RPMI8226 (cell line): ENCODE results near the gene FBN1.

Source experiments
- DNase-seq: peaks from one replicate; pipeline ENCODE4 v3.0.0-alpha.2; 2015

Gene FBN1

GRCh38 chr15:48650931-48651330, 5.4 kb upstream of the FBN1 start:
- no peak for DNase-seq

DNA sequence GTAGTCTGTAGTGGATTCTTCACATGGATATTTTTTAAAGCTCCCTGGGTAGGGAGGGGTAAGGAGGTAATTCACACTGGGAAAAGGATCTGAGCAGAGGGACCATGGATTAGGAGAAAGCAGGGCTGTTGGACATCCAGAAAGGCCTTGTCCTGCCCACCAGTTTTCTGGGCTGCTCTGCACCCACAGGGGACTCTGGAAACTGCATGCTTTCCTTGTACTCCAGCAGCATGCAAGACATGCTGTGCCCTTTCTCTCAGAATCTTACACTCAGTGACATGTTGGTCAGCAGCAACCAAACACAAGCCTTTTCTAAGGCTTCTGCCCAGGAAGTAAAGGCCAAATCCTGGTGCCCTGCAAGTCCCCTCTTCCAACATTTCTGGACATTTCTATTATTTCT, 2.5 kb upstream of the FBN1 start:
- no peak for DNase-seq

DNA sequence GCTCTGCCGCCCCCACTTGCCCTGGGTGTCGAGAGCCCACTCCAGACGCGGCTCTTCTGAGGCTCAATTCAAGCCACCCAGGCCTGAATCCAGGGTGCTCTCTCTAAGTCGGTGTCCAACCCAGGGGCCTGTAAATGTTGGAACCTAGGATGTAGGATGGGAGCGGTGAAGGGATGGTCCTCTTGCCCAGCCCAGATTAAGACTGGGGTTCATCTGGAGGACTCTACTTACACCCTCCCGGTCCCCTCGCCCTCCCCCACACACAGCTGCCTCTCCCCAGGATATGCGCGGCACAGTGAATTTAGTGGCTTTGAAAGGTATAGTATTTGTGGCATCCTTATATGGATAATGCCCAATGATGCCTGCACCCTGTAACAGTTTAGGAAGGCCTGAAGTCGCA, 822 bp upstream of the FBN1 start:
- no peak for DNase-seq

- no peak for DNase-seq
Measured at GRCh38 chr15:48644827-48645557, 517 bp downstream of the FBN1 start.

DNA sequence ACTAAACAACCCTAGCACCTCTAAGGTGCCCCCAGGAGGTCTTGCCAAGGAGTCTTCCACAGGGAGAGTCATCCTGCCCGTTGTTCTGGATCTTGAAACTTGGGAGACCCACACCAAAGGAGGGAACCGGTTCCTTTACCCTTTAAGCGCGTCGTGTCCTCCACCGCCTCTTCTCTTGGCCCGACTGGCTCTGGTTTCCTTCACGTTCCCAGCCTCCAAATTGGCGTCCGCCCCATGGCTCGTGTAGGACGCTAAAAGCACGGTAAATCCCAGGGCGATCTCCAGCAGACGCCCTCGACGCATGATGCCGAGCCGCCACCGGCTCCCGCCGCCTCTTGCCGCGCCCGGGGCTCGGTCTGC, 1.1 kb downstream of the FBN1 start:
- DNase-seq = no peak

DNA sequence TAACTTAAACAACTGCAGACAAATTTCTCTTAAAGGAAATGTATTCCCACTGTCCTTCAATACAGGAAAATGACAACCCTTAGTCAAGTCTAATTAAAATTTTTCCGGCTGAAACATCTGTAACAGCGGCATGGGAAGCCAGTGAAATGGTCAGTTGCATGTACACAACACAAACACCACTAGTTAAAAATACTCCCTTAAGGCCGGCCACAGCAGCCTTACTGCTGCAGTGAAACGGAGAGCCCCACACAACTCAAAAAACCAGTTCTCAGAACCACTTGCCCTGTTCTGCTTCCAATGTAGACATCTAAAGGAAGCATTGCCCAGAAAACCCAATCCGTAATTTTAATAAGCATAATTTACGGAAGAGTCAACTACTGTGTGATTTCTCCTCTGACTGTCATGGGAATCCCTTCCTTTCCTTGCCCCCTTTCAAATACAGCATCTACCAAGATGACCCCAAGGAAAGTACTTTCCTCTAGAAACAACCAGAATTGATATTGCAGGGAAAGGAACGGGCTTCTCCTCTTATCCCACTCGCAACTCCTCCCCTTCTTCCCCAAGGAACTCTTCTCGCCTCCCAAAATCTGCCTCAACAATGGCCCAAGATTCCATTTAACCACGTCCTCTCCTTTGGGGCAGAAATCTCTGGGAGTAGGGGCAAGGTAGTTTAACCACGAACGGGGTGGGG, 1.6 kb downstream of the FBN1 start:
- no peak for DNase-seq

GRCh38 chr15:48643206-48643605, 2.3 kb downstream of the FBN1 start:
- DNase-seq = no peak

- no peak for DNase-seq
Measured at GRCh38 chr15:48642795-48643194, 2.7 kb downstream of the FBN1 start.

GRCh38 chr15:48641416-48641815, 4.1 kb downstream of the FBN1 start:
- DNase-seq = peak; percentile 30

DNA sequence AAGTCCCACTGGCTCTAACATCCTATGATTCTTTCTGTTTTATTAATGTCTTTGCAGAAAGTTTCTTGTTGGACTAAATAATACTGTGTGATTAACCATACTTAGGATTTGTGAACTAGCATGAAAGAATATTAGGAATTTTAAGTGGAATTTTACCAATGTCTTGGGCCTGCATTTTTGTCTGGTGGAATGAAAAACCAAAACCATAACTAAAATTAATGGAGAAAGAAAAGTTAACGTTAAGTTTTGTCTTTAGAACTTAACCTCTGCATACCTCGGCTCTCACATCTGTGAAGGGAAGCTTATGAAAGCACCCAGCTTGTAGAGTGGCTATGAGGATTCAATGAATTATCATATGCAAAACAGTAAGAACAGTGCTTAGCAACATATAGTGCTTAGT, 6.5 kb downstream of the FBN1 start:
- DNase-seq = no peak

DNA sequence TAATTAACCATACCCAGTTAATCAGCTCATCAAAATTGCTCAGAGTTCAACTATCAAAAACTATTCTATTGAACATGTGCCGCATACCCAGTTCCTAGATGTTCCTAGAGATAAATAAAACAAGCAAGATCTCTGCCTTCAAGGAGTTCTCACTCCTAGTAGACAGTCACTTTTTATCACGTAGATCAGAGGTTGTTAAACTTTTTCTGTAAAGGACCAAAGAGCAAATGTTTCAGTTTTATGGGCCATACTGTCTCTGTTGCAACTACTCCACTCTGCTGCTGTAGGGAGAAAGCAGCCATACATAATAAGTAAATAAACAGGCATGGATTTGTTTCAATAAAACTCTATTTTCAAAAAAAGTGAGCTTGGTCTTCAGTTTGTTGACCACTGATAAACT, 7.9 kb downstream of the FBN1 start:
- DNase-seq = no peak

DNA sequence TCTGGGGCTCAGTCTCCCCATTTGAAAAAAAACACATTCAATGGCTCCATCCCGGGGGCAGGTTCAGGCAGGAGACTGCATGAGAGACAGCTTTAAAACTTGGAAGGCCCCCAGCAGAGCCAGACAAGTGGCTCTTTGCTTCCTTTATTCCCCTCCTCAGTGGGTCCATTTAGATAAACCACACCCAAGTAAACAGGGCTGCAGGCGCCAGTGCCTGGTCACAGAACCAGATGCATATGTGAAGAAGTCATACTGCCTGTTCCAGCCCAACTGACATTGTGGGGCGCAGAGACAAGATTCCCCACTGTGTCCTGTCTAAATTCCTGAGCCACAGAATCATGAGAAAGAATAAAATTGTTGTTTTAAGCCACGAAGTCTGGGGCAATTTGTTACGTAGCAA, 9.0 kb downstream of the FBN1 start:
- DNase-seq = no peak

DNA sequence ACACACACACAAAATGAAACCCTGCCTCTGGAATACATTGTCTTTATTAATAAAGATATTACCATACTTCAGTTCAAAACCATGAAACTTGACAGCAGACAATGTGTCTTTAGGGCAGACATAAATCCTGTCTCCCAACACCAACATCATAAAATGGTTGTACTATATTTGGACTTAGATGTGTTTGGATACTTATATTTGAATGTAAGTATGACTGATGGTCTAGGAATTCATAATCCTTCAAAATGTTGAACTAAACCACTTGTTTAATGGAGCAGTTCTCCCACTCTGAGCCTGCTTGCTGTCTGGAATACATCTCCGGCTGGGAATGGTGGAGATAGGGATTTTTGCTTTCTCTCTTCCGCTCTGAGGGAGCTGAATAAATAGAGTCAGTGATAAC, 10.6 kb downstream of the FBN1 start:
- DNase-seq = no peak

- DNase-seq = no peak
Measured at GRCh38 chr15:48634096-48634495, 11.4 kb downstream of the FBN1 start.

- DNase-seq = no peak
Measured at GRCh38 chr15:48632651-48633050, 12.9 kb downstream of the FBN1 start.

DNA sequence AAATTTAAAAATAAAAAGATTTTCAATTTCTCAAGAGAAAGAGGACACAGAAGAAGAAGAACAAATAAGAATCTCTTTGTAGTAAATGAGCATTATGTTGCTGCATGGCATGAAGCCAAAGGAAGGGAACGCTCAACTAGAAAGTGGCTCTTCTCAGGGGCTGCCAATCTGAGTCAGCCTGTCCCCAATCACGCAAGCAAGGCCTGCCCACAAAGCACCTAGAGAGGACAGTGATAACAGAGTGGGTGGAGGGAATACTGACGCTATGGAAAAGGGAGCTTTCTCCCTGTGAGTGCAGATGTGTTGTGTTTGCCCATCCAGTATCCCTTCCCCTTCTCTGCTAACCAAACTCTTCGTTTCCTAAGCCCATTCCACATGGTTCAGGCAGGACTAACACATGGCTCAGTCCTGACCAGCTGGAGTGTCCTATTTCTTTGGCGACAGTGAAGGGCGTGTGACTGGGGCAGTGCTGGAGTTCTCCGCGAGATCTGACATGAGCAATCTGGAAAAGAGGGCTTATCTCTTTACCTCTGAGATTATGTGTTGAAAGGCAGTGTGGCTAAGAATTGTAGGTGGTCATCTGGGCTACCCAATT, 14.2 kb downstream of the FBN1 start:
- DNase-seq = no peak

DNA sequence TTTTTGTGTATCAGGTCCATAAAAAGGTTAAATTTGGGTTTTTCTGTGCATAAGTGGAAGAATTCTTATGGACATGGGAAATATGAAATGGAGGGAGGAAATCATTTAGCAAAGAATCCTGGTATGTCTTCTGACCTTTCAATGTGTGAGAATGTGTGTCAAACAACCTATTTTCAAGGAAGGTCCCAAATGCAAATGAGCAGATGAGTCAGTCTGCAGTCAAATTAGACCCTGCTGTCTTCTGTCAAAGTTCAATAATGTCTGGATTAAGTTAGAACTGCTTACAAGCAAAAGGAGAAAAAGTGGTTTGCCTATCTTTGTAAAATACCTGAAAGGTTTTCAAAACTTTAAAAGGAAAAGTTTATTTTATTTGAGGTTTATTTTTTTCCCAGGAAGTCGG, 15.3 kb downstream of the FBN1 start:
- no peak for DNase-seq

DNA sequence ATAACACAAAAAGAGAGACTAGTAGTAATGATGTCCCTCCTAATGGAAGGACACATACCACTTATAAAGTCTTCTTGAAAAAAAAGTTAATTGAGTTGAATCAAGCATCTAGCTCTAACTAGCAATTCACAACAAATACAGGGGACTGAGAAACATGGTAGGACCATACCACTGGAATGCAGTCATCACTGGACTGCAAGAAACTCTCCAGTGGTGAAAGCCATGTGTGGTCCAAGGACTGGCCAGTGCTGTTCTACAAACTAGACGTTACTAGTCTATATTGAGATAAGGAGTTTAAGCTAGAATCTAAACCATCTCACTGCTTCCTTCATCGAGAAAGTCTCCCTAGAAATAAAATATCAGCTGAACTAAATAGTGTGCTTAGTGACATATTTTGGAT, 16.7 kb downstream of the FBN1 start:
- no peak for DNase-seq

- no peak for DNase-seq
Measured at GRCh38 chr15:48627260-48627940, 18.1 kb downstream of the FBN1 start.

- DNase-seq = no peak
Measured at GRCh38 chr15:48625126-48625525, 20.4 kb downstream of the FBN1 start.

- DNase-seq = no peak
Measured at GRCh38 chr15:48624700-48625099, 20.8 kb downstream of the FBN1 start.

GRCh38 chr15:48623456-48623855, 22.1 kb downstream of the FBN1 start:
- no peak for DNase-seq

- DNase-seq = no peak
Measured at GRCh38 chr15:48622237-48622636, 23.3 kb downstream of the FBN1 start.

DNA sequence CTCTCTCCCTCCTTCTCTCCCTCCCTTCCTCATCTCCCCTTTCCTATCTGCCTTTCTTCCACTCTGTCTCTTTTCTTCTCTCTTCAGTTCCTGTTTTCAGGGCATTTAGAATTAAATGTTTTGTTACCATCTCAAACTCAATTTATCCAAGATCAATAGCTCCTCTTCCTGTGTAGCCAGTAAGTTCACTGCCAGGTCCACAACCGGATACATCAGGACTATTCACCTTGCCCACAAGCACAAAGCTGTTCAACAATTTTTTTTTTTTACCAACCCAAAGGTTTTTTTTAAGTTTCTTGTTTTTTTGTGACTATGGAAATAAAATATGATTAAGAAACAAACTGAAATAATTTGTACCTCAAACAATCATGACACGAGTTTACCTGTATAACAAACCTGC, 26.1 kb downstream of the FBN1 start:
- no peak for DNase-seq
